HG03025 (cell line): ENCODE results near the gene KCNK1.
"Not testable (repeated sequence)": the region's sequence is repeated elsewhere in the genome, so short reads cannot be mapped to it uniquely, and the experiment has no call there.

Source experiments
- ATAC-seq: cut with Tn5 transposase; IDR thresholded peaks from one replicate; pipeline ENCODE4 v1.9.1; 2021; ENCODE audit warnings: mild to moderate bottlenecking, moderate library complexity; ENCODE audit not compliant: unreplicated experiment, low FRiP score

Gene KCNK1

DNA sequence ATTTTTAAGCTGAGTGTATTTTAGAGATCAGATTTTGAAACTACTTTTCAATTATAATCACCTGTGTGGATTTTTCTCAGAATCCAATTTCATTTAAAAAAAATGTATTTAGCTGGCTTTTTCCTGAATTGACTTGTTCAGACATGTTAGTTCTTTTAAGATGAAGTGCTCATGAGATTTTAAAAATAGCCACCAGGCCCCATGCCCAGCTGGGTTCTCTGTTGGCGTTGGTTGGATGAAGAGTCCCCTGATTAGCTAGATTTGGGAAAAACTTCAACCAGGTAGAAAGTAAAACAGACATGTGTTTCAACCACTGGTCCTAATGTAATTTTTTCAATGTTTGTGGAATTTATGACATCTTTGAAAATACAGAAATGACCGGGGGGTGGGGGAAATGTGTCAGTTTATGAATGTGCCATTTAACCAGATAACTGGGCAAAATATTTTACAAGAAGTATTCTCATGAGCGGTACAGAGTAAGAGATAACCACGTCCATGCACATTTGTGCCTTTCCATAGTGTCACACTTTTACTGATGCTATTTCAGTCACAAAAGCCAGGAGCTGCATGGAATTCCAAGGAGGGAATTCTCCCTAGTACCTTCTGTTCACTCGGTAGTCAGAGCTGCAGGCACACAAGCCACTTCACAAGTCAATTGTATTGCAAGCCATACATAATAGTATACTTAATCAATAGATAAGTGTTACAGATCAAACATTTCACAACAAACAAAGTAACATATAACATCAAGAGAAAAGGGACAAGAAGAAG, 51.1 kb downstream of the KCNK1 start:
- ATAC-seq = no peak

DNA sequence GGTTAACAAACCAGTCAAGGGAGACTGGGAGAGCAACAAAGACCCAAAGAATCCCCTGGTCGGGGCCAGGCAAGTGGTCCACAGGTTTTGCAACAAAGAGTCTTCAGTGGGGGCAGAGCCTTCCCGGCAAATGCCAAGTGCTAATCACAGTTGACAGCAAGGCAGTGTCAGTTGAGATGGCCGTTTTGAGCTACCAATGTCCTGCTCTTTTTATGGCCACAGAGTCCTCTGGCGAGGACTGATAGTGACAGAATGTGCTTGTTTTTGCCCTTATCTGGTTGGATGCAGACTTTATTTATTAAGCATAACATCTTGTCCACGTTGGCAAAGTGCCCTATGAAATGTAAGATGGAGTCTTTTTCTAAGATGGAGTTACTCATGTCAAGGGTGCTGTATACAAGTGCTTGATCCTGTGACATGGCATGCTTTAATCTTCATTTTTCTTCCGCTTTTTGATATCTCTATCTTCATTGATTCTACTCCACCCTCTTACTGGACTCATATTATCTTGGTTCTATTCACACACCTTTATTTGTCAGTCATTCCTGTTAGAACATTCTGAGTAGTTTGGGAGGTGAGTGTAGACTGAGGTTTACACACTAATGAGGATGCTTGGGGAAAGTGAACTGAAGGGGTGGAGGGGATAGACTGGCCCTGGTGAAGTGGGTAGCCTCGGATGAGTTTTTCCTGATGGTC, 51.8 kb downstream of the KCNK1 start:
- ATAC-seq = no peak

- no peak for ATAC-seq
These were observed 53.8 kb downstream of the KCNK1 start for GRCh38 chr1:233667741-233668140.

GRCh38 chr1:233668146-233668724, 54.3 kb downstream of the KCNK1 start:
- no peak for ATAC-seq

GRCh38 chr1:233668725-233669294, 54.9 kb downstream of the KCNK1 start:
- ATAC-seq = no peak

GRCh38 chr1:233670363-233670762, 56.5 kb downstream of the KCNK1 start:
- ATAC-seq = not testable (repeated sequence)

GRCh38 chr1:233671286-233671685, 57.4 kb downstream of the KCNK1 start:
- ATAC-seq = no peak

- ATAC-seq = no peak
These were observed 58.8 kb downstream of the KCNK1 start for GRCh38 chr1:233672732-233673131.

GRCh38 chr1:233673261-233673946, 59.5 kb downstream of the KCNK1 start:
- no peak for ATAC-seq

GRCh38 chr1:233673947-233674431, 60.1 kb downstream of the KCNK1 start:
- no peak for ATAC-seq

DNA sequence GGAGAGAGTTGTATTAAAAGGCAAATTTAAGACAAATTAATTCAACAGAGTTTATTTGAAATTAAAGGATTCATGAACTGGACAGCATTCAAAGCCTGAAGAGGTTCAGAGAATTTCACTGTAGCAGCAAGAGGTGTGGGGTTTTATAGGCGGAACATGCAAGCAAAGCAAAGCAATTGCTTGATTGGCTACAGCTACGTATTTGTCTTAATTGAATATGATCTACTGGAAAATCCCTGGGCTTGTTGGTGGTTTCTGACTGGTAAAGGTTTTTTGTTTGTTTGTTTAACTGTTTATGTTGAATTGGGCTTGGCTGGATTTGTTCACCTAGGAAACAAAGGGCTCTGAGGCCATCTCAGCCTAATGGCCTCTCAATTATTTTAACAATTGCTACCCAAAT, 61.5 kb downstream of the KCNK1 start:
- ATAC-seq = no peak

GRCh38 chr1:233675893-233676292, 62.0 kb downstream of the KCNK1 start:
- peak; percentile 81 for ATAC-seq

DNA sequence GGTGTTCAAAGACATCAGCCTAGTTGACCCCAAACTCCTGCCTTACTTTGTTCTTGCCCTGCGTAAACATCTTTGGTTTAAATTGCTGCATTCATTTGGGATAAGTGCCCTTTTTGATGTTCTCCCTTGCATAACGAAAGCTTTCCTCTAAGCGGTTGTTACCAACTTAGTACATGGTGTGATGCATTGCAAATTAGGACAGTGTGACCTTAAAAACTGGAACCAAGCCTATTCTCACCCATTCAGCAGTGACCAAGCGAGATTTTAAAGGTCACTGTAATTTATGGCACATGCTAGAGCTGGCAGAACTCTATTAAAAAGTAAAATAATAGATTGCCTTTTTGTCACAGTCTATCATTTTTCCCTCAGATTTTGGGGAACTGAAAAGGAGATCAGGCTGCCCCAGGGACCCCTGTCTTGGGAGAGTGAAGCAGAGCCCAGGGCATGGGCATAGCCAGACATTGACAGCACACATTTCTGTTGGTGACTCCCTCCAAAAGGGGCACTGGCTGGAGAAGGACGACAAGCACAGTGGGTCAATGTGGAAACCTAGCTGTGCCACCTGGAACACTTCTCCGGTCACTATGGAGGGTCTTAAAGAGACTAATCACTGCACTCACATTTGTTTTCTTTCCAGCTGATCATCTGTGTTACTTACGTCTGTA, 63.9 kb downstream of the KCNK1 start:
- ATAC-seq = no peak

- no peak for ATAC-seq
These were observed 65.1 kb downstream of the KCNK1 start for GRCh38 chr1:233679030-233679429.

GRCh38 chr1:233679591-233680373, 65.9 kb downstream of the KCNK1 start:
- no peak for ATAC-seq

DNA sequence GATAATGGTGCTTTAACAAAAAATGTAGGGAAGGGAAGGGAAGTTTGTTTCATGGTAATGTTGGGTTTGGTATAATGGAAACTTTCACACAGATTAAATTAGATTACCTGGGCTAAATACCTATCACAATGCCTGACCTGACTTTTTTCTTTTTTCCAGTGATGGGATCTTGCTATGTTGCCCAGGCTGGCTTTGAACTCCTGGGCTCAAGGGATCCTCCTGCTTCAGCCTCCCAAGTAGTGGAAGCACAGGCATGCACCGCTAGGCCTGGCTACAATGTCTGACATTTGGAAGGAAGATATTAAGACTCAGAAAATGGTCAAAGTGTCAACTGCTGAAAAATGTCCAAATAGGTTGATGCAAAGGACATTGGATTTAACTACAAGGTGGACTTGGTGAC, 67.4 kb downstream of the KCNK1 start:
- ATAC-seq = no peak

DNA sequence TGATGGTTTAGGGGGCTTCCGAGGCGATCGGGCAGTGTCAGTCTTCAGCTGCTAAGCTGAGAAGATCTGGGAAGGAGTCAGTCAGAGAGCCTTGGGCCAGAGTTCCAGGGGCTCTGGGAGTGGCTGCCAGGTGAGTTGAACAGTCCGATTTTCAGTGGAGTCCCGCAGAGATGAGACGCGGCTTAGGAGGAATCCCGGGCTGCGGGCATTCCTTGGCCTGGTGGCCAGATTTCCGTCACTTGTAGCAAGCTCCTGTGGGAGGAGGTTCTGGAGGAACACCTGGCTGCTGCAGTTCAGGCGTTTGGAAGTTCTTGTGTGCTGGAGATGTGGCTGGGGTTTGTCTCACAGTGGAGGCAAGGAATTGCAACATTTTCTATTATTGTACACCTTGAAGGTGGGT, 72.7 kb downstream of the KCNK1 start:
- ATAC-seq = not testable (repeated sequence)

DNA sequence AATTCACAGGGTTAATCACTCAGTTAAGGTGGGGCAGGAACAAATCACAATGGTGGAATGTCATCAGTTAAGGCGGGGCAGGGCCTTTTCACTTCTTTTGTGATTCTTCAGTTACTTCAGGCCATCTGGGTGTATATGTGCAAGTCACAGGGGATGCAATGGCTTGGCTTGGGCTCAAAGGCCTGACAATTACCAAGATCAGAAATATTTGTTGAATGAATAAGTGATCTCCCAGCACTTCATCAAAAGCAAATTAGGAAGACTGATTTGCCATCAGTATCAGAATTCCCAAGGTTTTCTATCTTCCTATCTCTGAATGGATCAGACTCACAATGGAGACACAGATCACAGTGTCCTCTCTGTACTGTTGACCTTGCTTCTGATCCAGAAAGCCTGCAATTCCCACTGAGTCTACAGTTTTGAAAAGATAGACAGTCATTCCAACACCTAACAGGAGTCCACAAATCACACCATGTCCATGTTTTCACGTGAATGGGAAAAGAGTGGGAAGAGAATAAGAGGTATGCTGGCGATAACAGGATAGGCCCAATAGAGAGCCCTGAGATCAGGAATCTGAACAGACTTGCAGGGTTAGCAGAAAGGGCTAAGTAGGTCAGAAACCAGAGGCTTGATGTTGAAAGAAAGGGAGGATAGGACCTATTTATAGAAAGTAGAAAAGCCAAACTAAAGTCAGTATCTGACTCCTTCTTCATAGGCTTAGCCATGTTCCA, 75.3 kb downstream of the KCNK1 start:
- no peak for ATAC-seq
